DOHH2 (cell line): ENCODE data around the gene ABHD16B.

ENCODE experiments used
- H3F3A ChIP-seq: fragments of 200-600 bp; sonication (generic), shearing (Covaris generic); 2 replicates; pipeline ENCODE4 v1.6.0; 2016; ENCODE audit warnings: antibody characterized with exemption, mild to moderate bottlenecking; ENCODE audit not compliant: control insufficient read depth, insufficient read depth
- H3K27ac ChIP-seq: fragments of 200-600 bp; sonication (generic); 2 replicates; pipeline ENCODE4 v1.5.1; 2014; ENCODE audit warnings: low read depth, mild to moderate bottlenecking, low read length, moderate library complexity
- H3K27me3 ChIP-seq: fragments of 200-600 bp; sonication (generic); 2 replicates; pipeline ENCODE4 v1.6.1; 2014; ENCODE audit warnings: mild to moderate bottlenecking, low read length, mixed read lengths; ENCODE audit not compliant: control insufficient read depth
- H3K36me3 ChIP-seq: fragments of 200-600 bp; sonication (generic); 2 replicates; pipeline ENCODE4 v1.6.1; 2014; ENCODE audit warnings: mild to moderate bottlenecking, low read length, moderate library complexity, mixed read lengths; ENCODE audit not compliant: control insufficient read depth
- H3K4me1 ChIP-seq: fragments of 200-600 bp; sonication (generic); 2 replicates; pipeline ENCODE4 v1.6.1; 2014; ENCODE audit warnings: mild to moderate bottlenecking, low read length, mixed read lengths; ENCODE audit not compliant: control insufficient read depth
- H3K4me2 ChIP-seq: fragments of 200-600 bp; sonication (generic); 2 replicates; pipeline ENCODE4 v1.6.0; 2014; ENCODE audit warnings: mild to moderate bottlenecking, low read length, moderate library complexity
- H3K4me3 ChIP-seq: fragments of 200-600 bp; sonication (generic); 2 replicates; pipeline ENCODE4 v1.5.1; 2014; ENCODE audit warnings: mild to moderate bottlenecking, low read length, mixed read lengths
- H3K79me2 ChIP-seq: fragments of 200-600 bp; sonication (generic); 2 replicates; pipeline ENCODE4 v1.6.1; 2014; ENCODE audit warnings: mild to moderate bottlenecking, low read length, mixed read lengths; ENCODE audit not compliant: control insufficient read depth
- H3K9me2 ChIP-seq: fragments of 200-600 bp; sonication (generic); replicated peaks from 2 replicates; pipeline ENCODE4 v1.6.1; 2014; ENCODE audit warnings: mild to moderate bottlenecking, low read length, mixed read lengths; ENCODE audit not compliant: control insufficient read depth
- H3K9me3 ChIP-seq: fragments of 200-600 bp; sonication (generic); 2 replicates; pipeline ENCODE4 v1.6.1; 2014; ENCODE audit warnings: antibody characterized with exemption, low read length, mixed read lengths; ENCODE audit not compliant: control insufficient read depth, insufficient read depth
- H4K20me1 ChIP-seq: fragments of 200-600 bp; sonication (generic); 2 replicates; pipeline ENCODE4 v1.6.0; 2014; ENCODE audit warnings: low read depth, mild to moderate bottlenecking, antibody characterized with exemption, low read length, moderate library complexity; ENCODE audit not compliant: control insufficient read depth, insufficient read depth
- EZH2phosphoT487 ChIP-seq: fragments of 200-600 bp; sonication (generic); IDR thresholded peaks from 2 replicates; pipeline ENCODE4 v1.6.1; 2017; ENCODE audit warnings: borderline replicate concordance, mild to moderate bottlenecking, antibody characterized with exemption, low read length, moderate library complexity, mixed read lengths
- TF ChIP-seq, protein P1 (sequence below): fragments of 200-600 bp; sonication (generic); IDR thresholded peaks from one replicate; pipeline ENCODE4 v1.5.1; 2014; ENCODE audit warnings: antibody characterized with exemption, mild to moderate bottlenecking, low read depth, low read length; ENCODE audit not compliant: poor library complexity, severe bottlenecking

Gene ABHD16B

GRCh38 chr20:63861365-63861934 lies at the start of gene ABHD16B:
ABHD16B (plus strand) TSS chr20:63861498; CDS start chr20:63861541, 43 bp downstream.
- Histone ChIP-seq H3K36me3 (peaks cover 24% of the 10 kb centered on the region), H3K9me3 (no peaks in the 10 kb centered on the region), H3F3A (peaks cover 3% of the 10 kb centered on the region; the same call in 1 of the 2 replicates), H4K20me1 (peaks cover 3% of the 10 kb centered on the region; the same call in 1 of the 2 replicates), H3K27ac (no peak within 1 kb of the TSS), H3K27me3 (no peaks in the 10 kb centered on the region), H3K9me2 (no peaks in the 10 kb centered on the region), H3K4me3 (no peak within 1 kb of the TSS), H3K4me1 (peaks cover 26% of the 10 kb centered on the region), H3K4me2 (no peak within 1 kb of the TSS), H3K79me2 (peaks cover 28% of the 10 kb centered on the region)
- TF ChIP-seq, protein P1, sequence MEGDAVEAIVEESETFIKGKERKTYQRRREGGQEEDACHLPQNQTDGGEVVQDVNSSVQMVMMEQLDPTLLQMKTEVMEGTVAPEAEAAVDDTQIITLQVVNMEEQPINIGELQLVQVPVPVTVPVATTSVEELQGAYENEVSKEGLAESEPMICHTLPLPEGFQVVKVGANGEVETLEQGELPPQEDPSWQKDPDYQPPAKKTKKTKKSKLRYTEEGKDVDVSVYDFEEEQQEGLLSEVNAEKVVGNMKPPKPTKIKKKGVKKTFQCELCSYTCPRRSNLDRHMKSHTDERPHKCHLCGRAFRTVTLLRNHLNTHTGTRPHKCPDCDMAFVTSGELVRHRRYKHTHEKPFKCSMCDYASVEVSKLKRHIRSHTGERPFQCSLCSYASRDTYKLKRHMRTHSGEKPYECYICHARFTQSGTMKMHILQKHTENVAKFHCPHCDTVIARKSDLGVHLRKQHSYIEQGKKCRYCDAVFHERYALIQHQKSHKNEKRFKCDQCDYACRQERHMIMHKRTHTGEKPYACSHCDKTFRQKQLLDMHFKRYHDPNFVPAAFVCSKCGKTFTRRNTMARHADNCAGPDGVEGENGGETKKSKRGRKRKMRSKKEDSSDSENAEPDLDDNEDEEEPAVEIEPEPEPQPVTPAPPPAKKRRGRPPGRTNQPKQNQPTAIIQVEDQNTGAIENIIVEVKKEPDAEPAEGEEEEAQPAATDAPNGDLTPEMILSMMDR, result no peak
- no peak for TF ChIP-seq EZH2phosphoT487

DNA sequence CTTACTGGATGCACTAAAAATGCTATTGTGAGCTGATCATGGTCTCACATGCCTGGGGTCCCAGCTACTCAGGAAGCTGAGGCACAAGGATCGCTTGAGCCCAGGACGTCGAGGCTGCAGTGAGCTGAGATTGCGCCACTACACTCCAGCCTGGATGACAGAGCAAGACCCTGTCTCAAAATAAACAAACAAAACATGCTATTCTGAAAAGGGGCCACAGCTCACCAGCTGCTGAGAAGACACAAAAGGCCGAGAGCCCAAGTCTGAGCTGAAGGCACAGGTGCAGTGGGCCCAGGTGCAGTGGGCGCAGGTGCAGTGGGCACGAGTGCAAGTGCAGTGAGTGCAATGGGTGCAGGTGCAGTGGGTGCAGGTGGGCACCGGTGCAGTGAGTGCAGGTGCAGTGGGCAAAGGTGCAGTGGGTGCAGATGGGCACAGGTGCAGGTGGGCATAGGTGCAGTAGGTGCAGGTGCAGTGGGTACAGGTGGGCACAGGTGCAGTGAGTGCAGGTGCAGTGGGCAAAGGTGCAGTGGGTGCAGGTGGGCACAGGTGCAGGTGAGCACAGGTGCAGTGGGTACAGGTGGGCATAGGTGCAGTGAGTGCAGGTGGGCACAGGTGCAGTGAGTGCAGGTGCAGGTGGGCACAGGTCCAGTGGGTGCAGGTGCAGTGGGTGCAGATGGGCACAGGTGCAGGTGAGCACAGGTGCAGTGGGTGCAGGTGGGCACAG lies 46.2 kb upstream of the ABHD16B start:
- Histone ChIP-seq H3K4me3 (no peak overlapping the region), H3K36me3 (no peaks in the 10 kb centered on the region), H3K9me3 (no peaks in the 10 kb centered on the region; the same call in 1 of the 2 replicates), H4K20me1 (no peaks in the 10 kb centered on the region), H3K9me2 (no peaks in the 10 kb centered on the region), H3K4me1 (no peaks in the 10 kb centered on the region), H3K27ac (no peak overlapping the region), H3K4me2 (no peak overlapping the region), H3K27me3 (no peaks in the 10 kb centered on the region), H3F3A (no peaks in the 10 kb centered on the region), H3K79me2 (no peaks in the 10 kb centered on the region)
- TF ChIP-seq, protein P1, result no peak
- no peak for TF ChIP-seq EZH2phosphoT487

- Histone ChIP-seq H3K9me3 (no peaks in the 10 kb centered on the region; the same call in 1 of the 2 replicates), H4K20me1 (no peaks in the 10 kb centered on the region), H3K4me2 (no peak overlapping the region), H3K9me2 (no peaks in the 10 kb centered on the region), H3F3A (no peaks in the 10 kb centered on the region), H3K27ac (no peak overlapping the region), H3K36me3 (no peaks in the 10 kb centered on the region), H3K79me2 (no peaks in the 10 kb centered on the region), H3K4me1 (no peaks in the 10 kb centered on the region), H3K27me3 (no peaks in the 10 kb centered on the region), H3K4me3 (no peak overlapping the region)
- TF ChIP-seq EZH2phosphoT487, result no peak
- TF ChIP-seq, protein P1, result no peak
Measured at GRCh38 chr20:63815615-63816253, 45.6 kb upstream of the ABHD16B start.
